ENCODE data around the gene PCDHGA3. TPM values are rescaled to one million over a fixed set of nuclear protein-coding genes. Genes with fewer than 3 reads are reported as not detected.

Gene PCDHGA3
- total RNA-seq, 2 experiments from 2014 or later = 0.25 to 0.36 TPM

- CTCF ChIA-PET (ENCODE audit: unreplicated experiment) = interaction anchor here (0.6 to 2.0 kb wide), 10 partner anchors 9 to 237 kb away, joined by 3 to 5 read pairs (median 3); partner anchors contain the start of genes PCDHGA1 and PCDHGA3
Measured at GRCh38 chr5:141320225-141321169, 23.1 kb upstream of the PCDHGA3 start, which contains the start of gene TAF7. Gene TAF7, minus strand, starts transcription at chr5:141320784. Its CDS starts 740 bp downstream, at chr5:141320044.

DNA sequence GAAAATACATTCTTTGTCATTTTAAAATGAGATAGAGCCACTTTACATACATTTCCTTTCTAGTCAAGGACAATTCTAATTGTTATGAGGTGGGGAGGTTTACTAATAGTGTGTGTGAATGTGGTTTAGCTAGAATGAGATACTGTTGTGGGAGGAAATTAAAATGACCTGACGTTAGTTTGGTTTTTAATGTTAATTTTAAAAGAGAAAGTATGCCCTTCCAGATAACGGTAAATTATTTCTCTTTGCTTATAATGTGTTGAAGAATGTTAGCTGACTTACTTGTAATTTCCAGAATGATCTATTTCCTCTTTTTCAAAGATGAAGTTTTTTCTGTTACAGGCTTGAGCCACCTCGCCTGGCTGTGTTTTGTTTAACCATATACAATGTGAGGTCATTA is 21.4 kb upstream of the PCDHGA3 start:
- H3K4me2 ChIP-seq (ENCODE audit: low read length) = 0 out of 2 replicates have a peak overlapping the region, but pooled peaks have one; percentile 0
- peaks cover 31% of the 10 kb centered on the region for H3K9me3 ChIP-seq (ENCODE audit: low read length)
- no peak overlapping the region for H3K4me3 ChIP-seq (ENCODE audit: low read depth, low read length, poor library complexity, severe bottlenecking)
- intact Hi-C loops (cut with micrococcal nuclease; ENCODE audit: unreplicated experiment) = loop anchor here (10.0 kb wide), 1 partner anchor 783 kb away; the partner anchor contains the start of gene NDFIP1
- H3K27ac ChIP-seq (ENCODE audit: low read depth, low read length, poor library complexity, severe bottlenecking) = no peak overlapping the region
- POLR2A ChIA-PET = interaction anchor here (0.7 kb wide), 2 partner anchors 10 to 75 kb away, joined by 3 read pairs; no protein-coding TSS in a partner anchor
- DNase-seq (ENCODE audit: low spot score) = no peak
- H3K79me2 ChIP-seq (ENCODE audit: insufficient read depth, low read depth, low read length) = peaks cover 41% of the 10 kb centered on the region
- H3K9me2 ChIP-seq (ENCODE audit: insufficient read depth, low read length) = no peaks in the 10 kb centered on the region
- CTCF ChIA-PET (ENCODE audit: unreplicated experiment) = no interaction called here
- BruUV-seq (replicated peaks) = no TSS peak
- no peaks in the 10 kb centered on the region for H4K20me1 ChIP-seq (ENCODE audit: insufficient read depth, low read length)
- H3K4me1 ChIP-seq (ENCODE audit: insufficient read depth, low read length, poor library complexity, severe bottlenecking) = peaks cover 34% of the 10 kb centered on the region
- H3K36me3 ChIP-seq (ENCODE audit: insufficient read depth, low read length) = peaks cover 31% of the 10 kb centered on the region
- no peak for TF ChIP-seq EZH2phosphoT487 (IDR thresholded peaks at IDR 0.05; ENCODE audit: borderline replicate concordance, low read depth, low read length)
- TF ChIP-seq, protein P1, sequence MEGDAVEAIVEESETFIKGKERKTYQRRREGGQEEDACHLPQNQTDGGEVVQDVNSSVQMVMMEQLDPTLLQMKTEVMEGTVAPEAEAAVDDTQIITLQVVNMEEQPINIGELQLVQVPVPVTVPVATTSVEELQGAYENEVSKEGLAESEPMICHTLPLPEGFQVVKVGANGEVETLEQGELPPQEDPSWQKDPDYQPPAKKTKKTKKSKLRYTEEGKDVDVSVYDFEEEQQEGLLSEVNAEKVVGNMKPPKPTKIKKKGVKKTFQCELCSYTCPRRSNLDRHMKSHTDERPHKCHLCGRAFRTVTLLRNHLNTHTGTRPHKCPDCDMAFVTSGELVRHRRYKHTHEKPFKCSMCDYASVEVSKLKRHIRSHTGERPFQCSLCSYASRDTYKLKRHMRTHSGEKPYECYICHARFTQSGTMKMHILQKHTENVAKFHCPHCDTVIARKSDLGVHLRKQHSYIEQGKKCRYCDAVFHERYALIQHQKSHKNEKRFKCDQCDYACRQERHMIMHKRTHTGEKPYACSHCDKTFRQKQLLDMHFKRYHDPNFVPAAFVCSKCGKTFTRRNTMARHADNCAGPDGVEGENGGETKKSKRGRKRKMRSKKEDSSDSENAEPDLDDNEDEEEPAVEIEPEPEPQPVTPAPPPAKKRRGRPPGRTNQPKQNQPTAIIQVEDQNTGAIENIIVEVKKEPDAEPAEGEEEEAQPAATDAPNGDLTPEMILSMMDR (conservative IDR thresholded peaks at IDR 0.05; ENCODE audit: low read length) = no peak
- no peak overlapping the region for H2AFZ ChIP-seq (ENCODE audit: low read length)

More at GRCh38 chr5:141320225-141321169, 23.1 kb upstream of the PCDHGA3 start, which contains the start of gene TAF7:
- H2AFZ ChIP-seq (ENCODE audit: low read length) = peak within 1 kb of the TSS; percentile 83
- intact Hi-C loops (cut with micrococcal nuclease; ENCODE audit: unreplicated experiment) = loop anchor here (10.0 kb wide), 1 partner anchor 784 kb away; the partner anchor contains the start of gene NDFIP1
- POLR2A ChIA-PET = interaction anchor here (0.6 to 3.2 kb wide), 23 partner anchors 9 to 1036 kb away, joined by 3 to 29 read pairs (median 4); partner anchors contain the start of genes PCDHGA1, PCDHGA2 and RNF14
- peaks cover 34% of the 10 kb centered on the region for H3K4me1 ChIP-seq (ENCODE audit: insufficient read depth, low read length, poor library complexity, severe bottlenecking)
- DNase-seq (ENCODE audit: low spot score) = peak; percentile 97
- H3K4me2 ChIP-seq (ENCODE audit: low read length) = peak within 1 kb of the TSS; percentile 79
- no peaks in the 10 kb centered on the region for H4K20me1 ChIP-seq (ENCODE audit: insufficient read depth, low read length)
- TF ChIP-seq, protein P1 (conservative IDR thresholded peaks at IDR 0.05; ENCODE audit: low read length) = peak; percentile 96
- no peak for TF ChIP-seq EZH2phosphoT487 (IDR thresholded peaks at IDR 0.05; ENCODE audit: borderline replicate concordance, low read depth, low read length)
- TSS peak; percentile 83 for BruUV-seq (replicated peaks)
- peak within 1 kb of the TSS; percentile 96 for H3K4me3 ChIP-seq (ENCODE audit: low read depth, low read length, poor library complexity, severe bottlenecking)
- H3K79me2 ChIP-seq (ENCODE audit: insufficient read depth, low read depth, low read length) = peaks cover 58% of the 10 kb centered on the region
- H3K27ac ChIP-seq (ENCODE audit: low read depth, low read length, poor library complexity, severe bottlenecking) = peak within 1 kb of the TSS; percentile 85
- peaks cover 49% of the 10 kb centered on the region for H3K36me3 ChIP-seq (ENCODE audit: insufficient read depth, low read length)
- peaks cover 45% of the 10 kb centered on the region for H3K9me3 ChIP-seq (ENCODE audit: low read length)
- H3K9me2 ChIP-seq (ENCODE audit: insufficient read depth, low read length) = no peaks in the 10 kb centered on the region
